GM18505 (cell line): ENCODE measurements around the gene TMEM72.

Source experiments
- ATAC-seq: cut with Tn5 transposase; IDR thresholded peaks from one replicate; pipeline ENCODE4 v1.9.1; 2021; ENCODE audit not compliant: unreplicated experiment
- POLR2A ChIP-seq: IDR thresholded peaks from 4 replicates; pipeline ENCODE4 v1.6.1; 2011; ENCODE audit warnings: borderline replicate concordance; ENCODE audit not compliant: insufficient read depth, insufficient read length; ENCODE audit errors: extremely low read depth

Gene TMEM72

GRCh38 chr10:44978213-44978569, 67.1 kb downstream of the TMEM72 start:
- ATAC-seq: no peak
- no peak for TF ChIP-seq POLR2A

GRCh38 chr10:44978570-44979280, 67.6 kb downstream of the TMEM72 start, which contains the start of gene DEPP1:
TSS of gene DEPP1 (minus strand) at chr10:44978809. CDS start at chr10:44978030, 779 bp downstream.
- no peak for ATAC-seq
- peak; percentile 46 for TF ChIP-seq POLR2A

- TF ChIP-seq POLR2A: no peak
- no peak for ATAC-seq
These were observed 68.4 kb downstream of the TMEM72 start for GRCh38 chr10:44979281-44980191.

GRCh38 chr10:44980309-44981171, 69.4 kb downstream of the TMEM72 start:
- no peak for ATAC-seq
- no peak for TF ChIP-seq POLR2A

- peak; percentile 69 for ATAC-seq
- no peak for TF ChIP-seq POLR2A
These were observed 70.3 kb downstream of the TMEM72 start for GRCh38 chr10:44981172-44982113.

GRCh38 chr10:44982114-44982460, 71.0 kb downstream of the TMEM72 start:
- no peak for TF ChIP-seq POLR2A
- no peak for ATAC-seq

- no peak for ATAC-seq
- no peak for TF ChIP-seq POLR2A
These were observed 71.4 kb downstream of the TMEM72 start for GRCh38 chr10:44982496-44982895.

- ATAC-seq: no peak
- no peak for TF ChIP-seq POLR2A
These were observed 72.1 kb downstream of the TMEM72 start for GRCh38 chr10:44983066-44983894.

GRCh38 chr10:44983895-44984278, 72.8 kb downstream of the TMEM72 start:
- ATAC-seq: no peak
- no peak for TF ChIP-seq POLR2A

- no peak for ATAC-seq
- TF ChIP-seq POLR2A: no peak
These were observed 73.5 kb downstream of the TMEM72 start for GRCh38 chr10:44984671-44985101.

- ATAC-seq: no peak
- TF ChIP-seq POLR2A: no peak
These were observed 74.1 kb downstream of the TMEM72 start for GRCh38 chr10:44985175-44985681.
